ENCODE data around the gene CMTR2. TPM values are rescaled to one million over a fixed set of nuclear protein-coding genes. Genes with fewer than 3 reads are reported as not detected.

CMTR2 gene
- 29.1 and 43.5 TPM in 2 replicates for total RNA-seq (2014; rRNA removed; shearing (Covaris generic))
- polyA plus RNA-seq (2016; fragmentation: Nextera tagmentation; extraction: Ambion mirVana), result 12.6 and 13.7 TPM in 2 replicates

- peaks cover 7% of the 10 kb centered on the region for H3K4me1 ChIP-seq (ENCODE audit: insufficient read depth)
- H3K9me3 ChIP-seq (ENCODE audit: low read depth), result no peaks in the 10 kb centered on the region
- H3K9ac ChIP-seq, result peak within 1 kb of the TSS; percentile 92
- peak within 1 kb of the TSS; percentile 93 for H3K4me3 ChIP-seq
- TF ChIP-seq EZH2phosphoT487 (IDR thresholded peaks at IDR 0.05; ENCODE audit: insufficient read depth, low read depth) (no peak), EZH2 (IDR thresholded peaks at IDR 0.05; ENCODE audit: insufficient read depth, poor library complexity, severe bottlenecking) (no peak)
- peak within 1 kb of the TSS; percentile 94 for H3K4me2 ChIP-seq (ENCODE audit: unreplicated experiment)
- in situ Hi-C loops (cut with MboI), result no loop called here
- peaks cover 20% of the 10 kb centered on the region for H3K36me3 ChIP-seq (ENCODE audit: low read depth)
- H3K27me3 ChIP-seq (replicated peaks; ENCODE audit: insufficient read depth), result no peaks in the 10 kb centered on the region; the same call in 1 of the 2 replicates
- no peaks in the 10 kb centered on the region for H3K9me2 ChIP-seq (ENCODE audit: insufficient read depth)
- peak; percentile 99 for DNase-seq
- no peaks in the 10 kb centered on the region for H4K20me1 ChIP-seq (ENCODE audit: insufficient read depth)
- peak within 1 kb of the TSS; percentile 94 for H2AFZ ChIP-seq
- peaks cover 43% of the 10 kb centered on the region for H3K79me2 ChIP-seq (ENCODE audit: insufficient read depth)
- WGBS, 2 experiments (ENCODE audit: low coverage in 1 of 2, low lambda C conversion rate in 2 of 2, missing lambda C conversion rate in 2 of 2), result 0 to 1% methylated on average over 37 to 59 of the region's 60 CpGs
- H3F3A ChIP-seq (ENCODE audit: insufficient read depth), result peaks cover 4% of the 10 kb centered on the region; the same call in 1 of the 2 replicates
- peak within 1 kb of the TSS; percentile 83 for H3K27ac ChIP-seq
Observed at GRCh38 chr16:71288890-71289731, at the start of gene CMTR2. Gene CMTR2 (minus strand): TSS chr16:71289402. CDS start chr16:71285920, 3,482 bp downstream.

- Histone ChIP-seq H3K36me3 (ENCODE audit: low read depth) (no peaks in the 10 kb centered on the region), H3K27ac (no peak overlapping the region), H3K4me1 (ENCODE audit: insufficient read depth) (no peaks in the 10 kb centered on the region), H4K20me1 (ENCODE audit: insufficient read depth) (no peaks in the 10 kb centered on the region), H3K9ac (no peak overlapping the region), H3F3A (ENCODE audit: insufficient read depth) (no peaks in the 10 kb centered on the region), H3K9me3 (ENCODE audit: low read depth) (no peaks in the 10 kb centered on the region), H3K4me2 (ENCODE audit: unreplicated experiment) (no peak overlapping the region), H3K4me3 (no peak overlapping the region), H3K9me2 (ENCODE audit: insufficient read depth) (no peaks in the 10 kb centered on the region), H3K27me3 (replicated peaks; ENCODE audit: insufficient read depth) (no peaks in the 10 kb centered on the region), H2AFZ (no peak overlapping the region), H3K79me2 (ENCODE audit: insufficient read depth) (no peaks in the 10 kb centered on the region)
- TF ChIP-seq EZH2 (IDR thresholded peaks at IDR 0.05; ENCODE audit: insufficient read depth, poor library complexity, severe bottlenecking) (no peak), EZH2phosphoT487 (IDR thresholded peaks at IDR 0.05; ENCODE audit: insufficient read depth, low read depth) (no peak)
- in situ Hi-C loops (cut with MboI), result no loop called here
- no peak for DNase-seq
- WGBS, 2 experiments (ENCODE audit: low coverage in 1 of 2, low lambda C conversion rate in 2 of 2, missing lambda C conversion rate in 2 of 2), result 29 to 38% methylated on average over 1 of the region's 1 CpG
Observed at GRCh38 chr16:71338632-71339031, 49.4 kb upstream of the CMTR2 start.

- H2AFZ ChIP-seq, result no peak overlapping the region
- no peak overlapping the region for H3K4me3 ChIP-seq
- H3K9me3 ChIP-seq (ENCODE audit: low read depth), result no peaks in the 10 kb centered on the region
- TF ChIP-seq EZH2phosphoT487 (IDR thresholded peaks at IDR 0.05; ENCODE audit: insufficient read depth, low read depth) (no peak), EZH2 (IDR thresholded peaks at IDR 0.05; ENCODE audit: insufficient read depth, poor library complexity, severe bottlenecking) (no peak)
- H3K4me2 ChIP-seq (ENCODE audit: unreplicated experiment), result no peak overlapping the region
- H3K79me2 ChIP-seq (ENCODE audit: insufficient read depth), result no peaks in the 10 kb centered on the region
- no peaks in the 10 kb centered on the region for H3K27me3 ChIP-seq (replicated peaks; ENCODE audit: insufficient read depth)
- H3K4me1 ChIP-seq (ENCODE audit: insufficient read depth), result no peaks in the 10 kb centered on the region
- no peaks in the 10 kb centered on the region for H3F3A ChIP-seq (ENCODE audit: insufficient read depth)
- 23% methylated on average over 2 of the region's 2 CpGs for WGBS, 2 experiments (ENCODE audit: low coverage in 1 of 2, low lambda C conversion rate in 2 of 2, missing lambda C conversion rate in 2 of 2)
- no peak overlapping the region for H3K9ac ChIP-seq
- no peak overlapping the region for H3K27ac ChIP-seq
- H3K36me3 ChIP-seq (ENCODE audit: low read depth), result no peaks in the 10 kb centered on the region
- in situ Hi-C loops (cut with MboI), result no loop called here
- no peak for DNase-seq
- no peaks in the 10 kb centered on the region for H3K9me2 ChIP-seq (ENCODE audit: insufficient read depth)
- no peaks in the 10 kb centered on the region for H4K20me1 ChIP-seq (ENCODE audit: insufficient read depth)
Observed at GRCh38 chr16:71338193-71338592, 49.0 kb upstream of the CMTR2 start.

GRCh38 chr16:71337631-71338030, 48.4 kb upstream of the CMTR2 start:
- Histone ChIP-seq H3K36me3 (ENCODE audit: low read depth) (no peaks in the 10 kb centered on the region), H3K9ac (no peak overlapping the region), H4K20me1 (ENCODE audit: insufficient read depth) (no peaks in the 10 kb centered on the region), H3K4me2 (ENCODE audit: unreplicated experiment) (no peak overlapping the region), H3K27ac (no peak overlapping the region), H3F3A (ENCODE audit: insufficient read depth) (no peaks in the 10 kb centered on the region), H3K4me3 (no peak overlapping the region), H3K9me3 (ENCODE audit: low read depth) (no peaks in the 10 kb centered on the region), H3K27me3 (replicated peaks; ENCODE audit: insufficient read depth) (no peaks in the 10 kb centered on the region), H2AFZ (no peak overlapping the region), H3K9me2 (ENCODE audit: insufficient read depth) (no peaks in the 10 kb centered on the region), H3K4me1 (ENCODE audit: insufficient read depth) (no peaks in the 10 kb centered on the region), H3K79me2 (ENCODE audit: insufficient read depth) (no peaks in the 10 kb centered on the region)
- WGBS, 2 experiments (ENCODE audit: low coverage in 1 of 2, low lambda C conversion rate in 2 of 2, missing lambda C conversion rate in 2 of 2), result 64 to 86% methylated on average over 1 of the region's 1 CpG
- no peak for DNase-seq
- in situ Hi-C loops (cut with MboI), result no loop called here
- TF ChIP-seq EZH2phosphoT487 (IDR thresholded peaks at IDR 0.05; ENCODE audit: insufficient read depth, low read depth) (no peak), EZH2 (IDR thresholded peaks at IDR 0.05; ENCODE audit: insufficient read depth, poor library complexity, severe bottlenecking) (no peak)
